ENCODE data around the gene FCN1.
"Not testable (repeated sequence)": the region's sequence is repeated elsewhere in the genome, so short reads cannot be mapped to it uniquely, and the experiment has no call there.

The FCN1 gene

DNA sequence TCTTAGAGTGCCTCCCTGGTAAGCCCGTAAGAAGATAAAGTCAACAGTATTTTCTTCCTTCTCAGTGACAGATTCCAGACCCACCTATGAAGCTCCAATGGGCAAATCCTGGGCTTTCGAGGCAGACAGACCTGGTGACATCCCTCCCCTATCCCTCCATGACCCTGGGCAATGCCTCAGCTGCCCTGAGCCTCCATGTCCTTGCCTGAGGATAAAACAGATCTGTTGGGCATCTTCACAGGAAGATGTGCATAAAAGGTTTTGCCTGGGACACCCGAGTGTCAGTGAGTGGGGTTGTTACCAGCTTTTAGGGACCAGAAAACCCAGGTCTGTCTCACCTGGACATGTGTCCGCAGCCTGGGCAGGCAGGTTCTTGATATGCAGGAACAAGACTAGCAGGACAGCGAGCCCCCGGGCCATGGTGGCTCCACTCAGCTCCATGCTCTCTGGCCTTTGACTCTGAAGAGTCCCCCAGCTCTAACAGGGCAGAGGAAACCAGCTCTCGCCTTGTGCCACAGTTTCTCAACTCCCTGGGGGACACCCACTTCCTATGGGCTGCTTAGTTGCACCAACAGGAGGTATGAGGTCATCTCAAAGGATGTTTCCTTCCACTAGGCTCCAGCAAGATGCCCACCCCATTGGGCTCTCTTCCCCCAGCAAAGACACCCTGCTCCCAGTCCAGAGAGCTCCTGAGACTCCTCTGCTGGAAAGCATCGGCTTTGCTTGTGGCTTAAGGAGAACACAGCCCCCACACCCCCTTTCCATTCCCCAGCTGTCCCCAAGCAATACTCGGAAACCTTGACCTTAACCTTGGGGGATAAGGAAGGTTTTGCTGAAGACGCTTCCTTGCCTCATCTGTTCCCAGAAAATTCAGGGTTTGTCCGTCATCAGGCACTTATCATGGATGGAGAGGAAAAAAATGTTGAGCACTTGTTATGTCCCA lies at the start of gene FCN1:
TSS of gene FCN1 (minus strand) at position 482 of the 943 bp plus-strand sequence. CDS start at position 441, 41 bp downstream.
- no peak for DNase-seq

GRCh38 chr9:134966697-134967546 lies 49.2 kb upstream of the FCN1 start:
- DNase-seq: no peak

DNA sequence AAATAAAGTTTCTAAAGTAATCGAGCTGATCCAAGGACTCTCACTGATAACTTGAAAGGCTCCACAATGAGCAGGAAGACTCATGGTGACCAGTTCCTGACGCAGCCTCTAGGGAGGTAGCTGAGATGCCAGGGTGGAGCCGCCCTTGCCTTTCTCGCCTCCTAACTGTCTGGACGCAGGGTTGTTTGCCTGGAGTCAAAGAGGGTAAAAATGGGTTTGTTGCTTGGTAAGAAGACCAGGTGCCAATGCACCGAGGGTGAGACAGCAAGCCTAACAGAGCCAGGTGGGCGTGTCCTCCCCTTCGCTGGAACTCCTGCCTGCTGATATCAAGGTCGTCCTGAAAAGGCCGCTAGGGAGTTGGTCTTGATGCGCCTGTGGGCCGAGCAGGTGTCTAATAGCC lies 48.6 kb upstream of the FCN1 start:
- DNase-seq: no peak

DNA sequence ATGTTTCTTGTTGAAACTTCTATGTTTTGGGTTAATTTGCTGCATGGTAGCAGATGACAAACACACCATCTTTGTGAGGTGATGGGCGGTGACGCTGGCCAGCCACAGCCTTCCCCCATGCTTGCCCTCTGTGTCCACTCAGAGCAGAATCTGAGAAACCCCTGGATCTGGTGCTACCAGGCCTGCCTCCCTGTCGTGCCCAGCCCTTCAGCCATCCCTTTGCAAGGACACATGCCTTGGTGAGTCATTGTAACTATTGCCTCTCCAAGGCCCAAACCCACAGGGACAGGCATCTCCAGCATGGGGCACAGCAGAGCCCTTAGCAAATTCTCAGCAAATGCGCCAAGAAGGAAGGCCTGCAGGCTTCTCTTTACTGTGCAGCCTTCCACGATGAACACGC lies 48.1 kb upstream of the FCN1 start:
- DNase-seq: no peak

GRCh38 chr9:134965411-134965810 lies 47.7 kb upstream of the FCN1 start:
- no peak for DNase-seq

- DNase-seq: no peak
These were observed 46.8 kb upstream of the FCN1 start for GRCh38 chr9:134964271-134965055.

GRCh38 chr9:134963546-134963945 lies 45.8 kb upstream of the FCN1 start:
- DNase-seq: no peak

DNA sequence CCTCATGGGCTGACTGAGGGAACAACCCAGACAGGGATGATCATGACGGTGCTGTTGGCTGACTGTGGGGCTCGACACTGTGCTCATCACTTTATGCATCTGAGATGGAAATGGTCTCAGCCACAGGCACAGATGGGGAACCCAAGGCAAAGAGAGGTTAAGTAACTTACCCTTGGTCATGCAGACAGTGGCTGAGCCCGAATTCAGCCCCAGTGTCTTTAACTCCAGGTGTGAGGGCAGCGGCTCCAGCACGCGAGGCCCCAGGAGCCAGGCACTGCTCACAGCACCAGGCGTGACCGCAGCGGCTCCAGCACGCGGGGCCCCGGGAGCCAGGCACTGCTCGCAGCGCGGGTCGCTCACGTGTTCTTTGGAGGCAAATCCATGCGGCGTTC lies 45.3 kb upstream of the FCN1 start:
- no peak for DNase-seq

DNA sequence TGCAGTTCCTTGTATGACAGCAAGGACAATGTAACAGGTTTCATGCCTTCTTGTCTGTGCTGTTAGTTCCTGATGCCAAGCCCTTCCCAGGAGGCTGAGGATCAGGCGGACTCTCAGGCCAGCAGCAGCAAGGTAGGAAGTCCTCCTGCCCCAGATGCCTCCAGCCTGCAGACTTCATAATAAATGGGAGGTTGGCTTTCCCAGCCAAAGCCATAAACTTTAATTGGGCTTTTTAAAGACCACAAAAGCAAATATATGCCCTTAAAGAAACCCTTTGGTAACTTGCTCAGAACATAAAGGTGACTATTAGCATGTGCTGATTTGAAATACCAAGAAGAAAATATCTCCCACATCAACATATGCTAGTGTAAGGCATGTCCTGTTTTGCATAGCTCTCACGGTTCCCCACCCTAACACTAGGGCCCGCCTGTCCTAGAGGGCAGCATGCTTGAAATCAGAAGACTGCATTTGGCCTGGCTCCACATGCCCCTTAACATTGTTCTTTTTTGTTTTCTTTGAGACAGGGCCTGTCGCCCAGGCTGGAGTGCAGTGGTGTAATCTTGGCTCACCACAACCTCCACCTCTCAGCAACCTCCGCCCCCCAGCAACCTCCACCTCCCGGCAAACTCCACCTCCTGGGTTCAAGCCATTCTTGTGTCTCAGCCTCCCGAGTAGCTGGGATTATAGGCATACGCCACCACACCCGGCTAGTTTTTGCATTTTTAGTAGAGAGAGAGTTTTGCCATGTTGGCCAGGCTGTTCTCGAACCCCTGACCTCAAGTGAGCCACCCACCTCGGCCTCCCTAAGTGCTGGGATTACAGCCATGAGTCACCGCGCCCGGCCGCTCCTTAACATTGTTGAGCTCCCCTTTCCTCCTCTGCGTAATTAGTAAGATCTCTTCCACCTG lies 44.6 kb upstream of the FCN1 start:
- no peak for DNase-seq

DNA sequence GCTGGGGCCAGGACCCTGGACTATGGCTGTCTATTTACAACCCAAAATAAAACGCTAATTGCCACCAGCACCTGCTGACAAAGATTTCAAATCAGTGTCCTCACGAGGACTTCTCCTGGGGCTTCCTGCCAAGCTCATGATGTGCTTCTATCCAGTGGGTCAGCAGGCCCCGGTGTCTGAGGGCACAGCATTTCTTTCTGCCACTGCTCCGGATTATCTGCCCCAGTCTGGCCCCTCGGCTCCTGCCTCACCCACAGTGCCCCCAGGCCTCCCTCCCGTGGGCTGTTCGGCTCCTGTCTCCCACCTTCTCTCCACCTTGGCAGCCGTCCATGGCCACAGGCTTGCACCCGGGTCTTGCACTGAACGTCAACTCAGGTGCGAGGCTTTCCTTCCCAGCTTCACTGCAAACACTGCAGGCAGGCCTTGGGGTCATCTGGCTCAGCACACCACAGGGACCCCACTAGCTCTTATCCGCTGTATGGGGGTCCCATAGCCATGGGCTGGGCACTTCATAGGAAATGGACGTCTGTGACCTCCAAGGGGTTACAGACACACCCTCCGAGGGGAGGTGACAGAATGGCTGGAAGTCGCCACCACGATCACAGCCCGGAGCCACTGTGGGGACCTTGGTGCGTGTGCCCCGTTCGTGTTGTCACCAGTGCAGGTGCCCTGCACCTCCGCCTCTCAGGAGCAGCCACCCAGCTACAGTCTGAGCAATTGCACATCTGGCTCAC lies 43.8 kb upstream of the FCN1 start:
- DNase-seq: no peak

- no peak for DNase-seq
These were observed 43.0 kb upstream of the FCN1 start for GRCh38 chr9:134960701-134961181.

- DNase-seq: no peak
These were observed 42.2 kb upstream of the FCN1 start for GRCh38 chr9:134959971-134960310.

GRCh38 chr9:134959126-134959970 lies 41.6 kb upstream of the FCN1 start:
- no peak for DNase-seq

GRCh38 chr9:134957945-134958227 lies 40.2 kb upstream of the FCN1 start:
- DNase-seq: no peak

DNA sequence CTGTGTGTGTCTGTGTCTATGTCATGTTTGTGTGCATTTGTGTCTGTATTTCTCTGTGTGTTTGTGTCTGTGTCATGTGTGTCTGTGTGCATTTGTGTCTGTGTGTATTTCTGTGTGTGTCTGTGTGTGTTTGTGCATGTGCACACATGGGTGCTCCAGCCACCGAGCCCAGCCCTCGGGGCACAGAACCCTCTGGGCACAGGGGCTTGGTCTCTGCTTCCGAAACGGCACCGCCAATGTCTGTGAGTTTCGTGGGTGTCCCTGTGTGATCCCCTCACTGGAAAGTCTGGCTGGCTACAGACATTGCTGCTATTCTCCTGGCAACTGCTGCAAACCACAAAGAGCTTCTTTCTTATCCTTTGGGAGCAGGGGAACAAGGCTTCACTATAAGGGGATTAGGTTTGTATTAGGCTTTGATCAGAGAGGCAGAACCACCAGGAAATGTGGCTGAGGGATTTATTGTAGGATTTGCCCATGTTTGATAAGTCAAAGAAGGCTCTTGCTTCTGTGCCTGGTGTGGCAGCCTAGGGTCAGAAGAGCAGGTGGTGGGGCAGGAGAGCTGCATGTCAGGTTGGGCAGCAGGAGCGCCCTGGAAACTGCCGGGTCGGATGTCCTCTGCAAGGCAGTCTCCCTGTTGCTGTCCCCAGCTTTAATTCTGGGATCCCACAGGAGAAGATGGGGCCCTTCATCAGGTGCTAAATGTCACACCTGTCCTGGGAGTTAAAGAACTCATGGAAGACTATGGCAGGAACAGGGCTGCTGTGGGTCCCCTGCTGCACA lies 39.6 kb upstream of the FCN1 start:
- no peak for DNase-seq

DNA sequence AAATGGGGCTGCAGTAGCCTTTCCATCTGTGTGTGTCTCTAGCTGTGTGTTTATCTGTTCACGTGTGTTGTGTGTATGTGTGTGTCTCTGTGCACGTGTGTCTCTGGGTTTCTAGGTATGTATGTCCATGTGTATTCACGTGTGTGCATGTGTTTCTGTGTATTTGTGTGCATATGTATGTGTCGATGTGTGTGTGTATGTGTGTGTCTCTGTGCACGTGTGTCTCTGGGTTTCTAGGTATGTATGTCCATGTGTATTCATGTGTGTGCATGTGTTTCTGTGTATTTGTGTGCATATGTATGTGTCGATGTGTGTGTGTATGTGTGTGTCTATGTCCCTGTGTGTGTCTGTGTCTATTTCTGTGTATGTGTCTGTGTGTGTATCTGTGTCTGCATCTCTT lies 38.7 kb upstream of the FCN1 start:
- not testable (repeated sequence) for DNase-seq

DNA sequence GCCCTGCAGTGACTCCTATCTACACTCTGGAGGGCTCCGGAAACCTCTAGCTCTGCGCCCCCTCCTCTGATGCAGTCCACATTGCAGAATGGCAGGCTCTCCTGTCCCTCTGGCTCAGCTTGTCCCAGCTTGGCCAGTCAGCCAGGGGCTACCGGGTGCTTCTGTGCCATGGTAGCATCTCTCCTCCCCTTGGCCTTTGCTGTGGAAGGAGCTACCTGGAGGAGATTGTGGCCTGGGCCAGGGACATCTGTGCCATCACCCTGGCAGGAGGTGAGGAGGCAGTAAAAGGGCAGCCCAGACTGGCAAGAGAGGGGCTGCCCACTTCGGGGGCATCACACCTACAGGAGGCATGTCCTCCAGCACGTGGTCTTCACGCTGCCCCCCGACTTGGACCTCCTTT lies 38.1 kb upstream of the FCN1 start:
- no peak for DNase-seq

DNA sequence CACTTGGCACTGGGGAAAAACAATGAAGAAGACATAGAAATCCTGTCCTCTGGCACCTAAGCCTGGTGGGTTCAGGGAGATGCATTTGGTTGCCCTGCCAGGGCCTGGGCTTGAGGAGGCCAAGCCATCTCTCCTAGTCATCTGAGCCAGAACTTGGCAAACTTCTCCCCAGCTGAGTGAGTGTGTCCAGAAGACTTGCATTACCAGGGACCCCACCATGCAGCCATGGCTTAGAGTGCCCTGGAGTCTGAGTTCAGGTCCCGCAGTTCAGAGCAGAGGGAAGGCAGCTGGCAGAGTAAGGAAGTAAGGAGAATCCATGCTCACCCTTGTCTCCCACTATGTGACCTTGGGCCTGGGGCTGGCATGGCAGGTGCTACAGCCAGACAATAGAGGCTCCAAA lies 37.4 kb upstream of the FCN1 start:
- no peak for DNase-seq

DNA sequence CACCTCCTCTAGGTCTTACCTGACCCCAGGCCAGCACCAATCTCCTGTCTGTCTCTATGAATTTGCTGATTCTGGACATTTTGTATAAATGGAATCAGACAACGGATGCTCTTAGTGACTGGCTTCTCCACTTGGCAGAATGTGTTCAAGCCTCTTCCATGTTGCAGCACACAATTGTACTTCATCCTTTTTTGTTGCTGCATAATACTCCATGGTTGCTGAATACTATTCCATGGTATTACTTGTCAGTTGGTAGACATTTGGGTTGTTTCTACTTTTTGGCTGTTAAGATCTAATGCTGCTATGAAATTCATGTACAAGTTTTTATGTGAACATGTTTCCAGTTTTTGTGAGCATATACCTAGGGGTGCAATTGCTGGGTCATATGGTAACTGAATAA lies 34.3 kb upstream of the FCN1 start:
- no peak for DNase-seq

- no peak for DNase-seq
These were observed 33.7 kb upstream of the FCN1 start for GRCh38 chr9:134951461-134951860.

All from NCI-H774 (cell line).